Mammary epithelial cell (primary cell): ENCODE results near the gene GABPB2.

Source experiments
- EZH2 ChIP-seq: IDR thresholded peaks from 2 replicates; pipeline ENCODE4 v1.6.1; 2012; ENCODE audit warnings: low read length, inconsistent platforms, borderline replicate concordance
- TF ChIP-seq, protein P1 (sequence below), 2 donors: IDR thresholded peaks in 1 of 2; conservative IDR thresholded peaks in 1 of 2; 2 replicates each; pipeline ENCODE4 v1.5.1; 2011 to 2012; ENCODE audit warnings: inconsistent platforms in 2 of 2, low read length in 2 of 2, mild to moderate bottlenecking in 2 of 2, control low read depth in 1 of 2, low read depth in 1 of 2; ENCODE audit not compliant: insufficient read depth in 1 of 2; ENCODE audit errors: extremely low read depth in 1 of 2

DNA sequence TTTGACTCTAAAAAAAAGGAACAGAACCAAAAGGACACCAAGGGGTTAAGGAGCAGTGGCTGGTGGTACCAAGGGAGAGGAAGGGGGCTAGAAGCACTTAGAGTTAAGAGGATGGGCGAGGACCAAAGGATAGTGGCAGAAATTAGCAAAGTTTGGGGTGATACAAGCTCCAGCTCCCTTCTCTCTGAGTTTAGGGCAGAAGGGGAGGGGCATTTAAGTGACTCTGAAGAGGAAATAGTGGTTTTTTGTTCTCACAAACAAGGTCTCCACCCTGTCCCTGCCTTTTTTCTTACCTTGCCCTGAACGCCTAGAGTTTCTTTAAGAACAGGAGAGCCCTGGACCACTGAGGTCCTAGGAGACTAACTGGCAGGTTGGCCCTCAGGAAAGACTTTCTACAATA lies 14.4 kb upstream of the GABPB2 start:
- TF ChIP-seq, protein P1, sequence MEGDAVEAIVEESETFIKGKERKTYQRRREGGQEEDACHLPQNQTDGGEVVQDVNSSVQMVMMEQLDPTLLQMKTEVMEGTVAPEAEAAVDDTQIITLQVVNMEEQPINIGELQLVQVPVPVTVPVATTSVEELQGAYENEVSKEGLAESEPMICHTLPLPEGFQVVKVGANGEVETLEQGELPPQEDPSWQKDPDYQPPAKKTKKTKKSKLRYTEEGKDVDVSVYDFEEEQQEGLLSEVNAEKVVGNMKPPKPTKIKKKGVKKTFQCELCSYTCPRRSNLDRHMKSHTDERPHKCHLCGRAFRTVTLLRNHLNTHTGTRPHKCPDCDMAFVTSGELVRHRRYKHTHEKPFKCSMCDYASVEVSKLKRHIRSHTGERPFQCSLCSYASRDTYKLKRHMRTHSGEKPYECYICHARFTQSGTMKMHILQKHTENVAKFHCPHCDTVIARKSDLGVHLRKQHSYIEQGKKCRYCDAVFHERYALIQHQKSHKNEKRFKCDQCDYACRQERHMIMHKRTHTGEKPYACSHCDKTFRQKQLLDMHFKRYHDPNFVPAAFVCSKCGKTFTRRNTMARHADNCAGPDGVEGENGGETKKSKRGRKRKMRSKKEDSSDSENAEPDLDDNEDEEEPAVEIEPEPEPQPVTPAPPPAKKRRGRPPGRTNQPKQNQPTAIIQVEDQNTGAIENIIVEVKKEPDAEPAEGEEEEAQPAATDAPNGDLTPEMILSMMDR (conservative IDR thresholded peaks at IDR 0.05 in 1 of 2, IDR thresholded peaks at IDR 0.05 in 1 of 2; ENCODE audit: extremely low read depth in 1 of 2, insufficient read depth in 1 of 2, low read depth in 1 of 2, low read length in 2 of 2): no peak
- no peak for TF ChIP-seq EZH2
